Measurements from ENCODE around the gene HOXA3. TPM values are rescaled to one million over a fixed set of nuclear protein-coding genes. Genes with fewer than 3 reads are reported as not detected.

Gene HOXA3
- polyA plus RNA-seq, 2 of the 4 experiments (the other 2 are of a cell fraction) = 3.3 to 8.7 TPM

DNA sequence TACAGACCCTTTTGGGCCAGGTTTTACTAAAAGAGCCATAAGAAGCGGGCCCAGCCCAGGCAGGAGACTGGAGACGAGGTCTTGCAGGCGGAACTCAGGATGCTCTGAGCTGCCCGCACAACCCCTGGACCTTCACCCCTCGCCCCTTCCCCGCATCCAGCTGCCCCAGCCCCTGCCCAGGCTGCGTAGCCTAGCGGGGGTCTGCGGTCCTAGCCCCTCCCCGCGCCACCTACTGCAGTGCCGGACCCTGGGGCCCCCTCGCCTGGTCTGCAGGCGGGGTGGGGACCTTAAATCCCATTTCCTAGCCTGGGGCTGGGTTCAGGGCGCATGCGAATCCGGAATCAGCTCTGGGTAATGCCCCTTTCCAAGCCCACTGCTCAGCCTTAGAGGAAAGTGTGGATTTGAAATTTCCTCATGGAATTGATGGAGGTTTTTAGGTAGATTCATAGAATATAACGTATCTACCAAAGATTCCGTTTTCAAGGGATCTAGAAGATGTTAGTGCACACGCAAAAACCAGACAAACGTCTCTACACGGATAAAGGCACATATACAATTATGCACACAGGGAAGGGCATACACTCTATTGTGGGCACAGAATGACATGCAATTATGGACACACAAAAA, 546 bp upstream of the HOXA3 start:
- H3K4me2 ChIP-seq = no peak overlapping the region
- H3K27ac ChIP-seq = no peak overlapping the region
- no peak for FAIRE-seq
- 94% methylated on average over 20 of the region's 22 CpGs for WGBS (ENCODE audit: missing lambda C conversion rate)
- H3K4me1 ChIP-seq = peaks cover 16% of the 10 kb centered on the region
- ATAC-seq = no peak
- no peak overlapping the region for H3K4me3 ChIP-seq
- CTCF ChIA-PET = interaction anchor here (0.7 to 4.2 kb wide), 7 partner anchors 8 to 1062 kb away, joined by 3 to 36 read pairs (median 5); partner anchors contain the start of gene HOXA5
- H3K9me3 ChIP-seq = no peaks in the 10 kb centered on the region
- POLR2A ChIA-PET = no interaction called here
- TF ChIP-seq NR3C1 (IDR thresholded peaks at IDR 0.05) (no peak), PHF8 (IDR thresholded peaks at IDR 0.05; ENCODE audit: borderline replicate concordance, low read depth) (no peak), MAZ (IDR thresholded peaks at IDR 0.05; ENCODE audit: borderline replicate concordance, low read depth, low read length) (no peak), CBX8 (IDR thresholded peaks at IDR 0.05) (no peak), TFCP2L1 (CRISPR knock-in tag; IDR thresholded peaks at IDR 0.05) (no peak), EP300 (IDR thresholded peaks at IDR 0.05) (no peak), RARB (CRISPR knock-in tag; IDR thresholded peaks at IDR 0.05) (no peak), POLR2AphosphoS2 (conservative IDR thresholded peaks at IDR 0.05; ENCODE audit: low read length) (no peak), CEBPB (IDR thresholded peaks at IDR 0.05) (no peak), RNF2 (IDR thresholded peaks at IDR 0.05; ENCODE audit: borderline replicate concordance, low read depth) (no peak), NFE2L2 (conservative IDR thresholded peaks at IDR 0.05; ENCODE audit: low read length) (no peak), TP53 (CRISPR knock-in tag; IDR thresholded peaks at IDR 0.05) (no peak), RCOR1 (IDR thresholded peaks at IDR 0.05; ENCODE audit: low read depth, low read length) (no peak), EHF (CRISPR knock-in tag; IDR thresholded peaks at IDR 0.05) (no peak), JUN (IDR thresholded peaks at IDR 0.05) (no peak), RAD21 (conservative IDR thresholded peaks at IDR 0.05 in 1 of 2, IDR thresholded peaks at IDR 0.05 in 1 of 2) (no peak)
- TF ChIP-seq, protein P1, sequence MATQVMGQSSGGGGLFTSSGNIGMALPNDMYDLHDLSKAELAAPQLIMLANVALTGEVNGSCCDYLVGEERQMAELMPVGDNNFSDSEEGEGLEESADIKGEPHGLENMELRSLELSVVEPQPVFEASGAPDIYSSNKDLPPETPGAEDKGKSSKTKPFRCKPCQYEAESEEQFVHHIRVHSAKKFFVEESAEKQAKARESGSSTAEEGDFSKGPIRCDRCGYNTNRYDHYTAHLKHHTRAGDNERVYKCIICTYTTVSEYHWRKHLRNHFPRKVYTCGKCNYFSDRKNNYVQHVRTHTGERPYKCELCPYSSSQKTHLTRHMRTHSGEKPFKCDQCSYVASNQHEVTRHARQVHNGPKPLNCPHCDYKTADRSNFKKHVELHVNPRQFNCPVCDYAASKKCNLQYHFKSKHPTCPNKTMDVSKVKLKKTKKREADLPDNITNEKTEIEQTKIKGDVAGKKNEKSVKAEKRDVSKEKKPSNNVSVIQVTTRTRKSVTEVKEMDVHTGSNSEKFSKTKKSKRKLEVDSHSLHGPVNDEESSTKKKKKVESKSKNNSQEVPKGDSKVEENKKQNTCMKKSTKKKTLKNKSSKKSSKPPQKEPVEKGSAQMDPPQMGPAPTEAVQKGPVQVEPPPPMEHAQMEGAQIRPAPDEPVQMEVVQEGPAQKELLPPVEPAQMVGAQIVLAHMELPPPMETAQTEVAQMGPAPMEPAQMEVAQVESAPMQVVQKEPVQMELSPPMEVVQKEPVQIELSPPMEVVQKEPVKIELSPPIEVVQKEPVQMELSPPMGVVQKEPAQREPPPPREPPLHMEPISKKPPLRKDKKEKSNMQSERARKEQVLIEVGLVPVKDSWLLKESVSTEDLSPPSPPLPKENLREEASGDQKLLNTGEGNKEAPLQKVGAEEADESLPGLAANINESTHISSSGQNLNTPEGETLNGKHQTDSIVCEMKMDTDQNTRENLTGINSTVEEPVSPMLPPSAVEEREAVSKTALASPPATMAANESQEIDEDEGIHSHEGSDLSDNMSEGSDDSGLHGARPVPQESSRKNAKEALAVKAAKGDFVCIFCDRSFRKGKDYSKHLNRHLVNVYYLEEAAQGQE (IDR thresholded peaks at IDR 0.05) = no peak
- TF ChIP-seq, protein P2, sequence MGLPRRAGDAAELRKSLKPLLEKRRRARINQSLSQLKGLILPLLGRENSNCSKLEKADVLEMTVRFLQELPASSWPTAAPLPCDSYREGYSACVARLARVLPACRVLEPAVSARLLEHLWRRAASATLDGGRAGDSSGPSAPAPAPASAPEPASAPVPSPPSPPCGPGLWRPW (IDR thresholded peaks at IDR 0.05) = no peak
- no peak for DNase-seq (ENCODE audit: low read depth in 1 of 2, low spot score in 1 of 2)

DNA sequence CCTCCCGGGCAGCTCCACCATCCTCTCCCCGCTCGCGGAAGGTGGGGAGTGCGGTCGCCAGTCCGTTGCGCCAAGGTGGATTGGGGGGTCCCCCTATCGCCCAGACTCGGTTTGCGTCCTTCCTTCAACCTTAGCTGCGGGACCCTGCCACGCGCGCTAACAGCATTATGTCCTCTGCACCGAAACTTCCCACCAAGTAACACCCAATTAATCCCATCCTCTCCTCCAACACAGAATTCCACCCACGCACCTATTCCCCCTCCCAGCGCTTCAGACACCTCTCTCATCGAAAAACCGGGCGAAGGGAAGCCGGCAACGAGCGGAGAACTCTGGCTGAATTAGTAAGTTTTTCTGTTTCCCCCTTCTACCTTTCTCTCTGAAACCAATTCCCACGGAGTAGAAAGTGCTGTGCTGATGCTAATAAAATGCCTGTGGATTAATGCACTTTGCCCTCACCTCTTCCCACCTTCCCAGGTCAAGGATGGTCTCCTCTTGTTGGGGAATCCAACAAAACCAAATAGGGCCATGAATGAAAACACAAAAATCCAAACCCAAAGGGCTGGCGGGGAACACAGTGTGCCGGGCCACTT, 947 bp downstream of the HOXA3 start:
- CTCF ChIA-PET = interaction anchor here (0.6 to 11.1 kb wide), 24 partner anchors 7 to 1060 kb away, joined by 3 to 160 read pairs (median 6); partner anchors contain the start of genes HIBADH, HOXA5 and HOXA9
- FAIRE-seq = no peak

More for the DNA sequence above, 947 bp downstream of the HOXA3 start:
- ATAC-seq = no peak
- Histone ChIP-seq H3K27ac (peak overlapping the region; percentile 88 to 90), H3K4me3 (peak overlapping the region; percentile 49), H3K4me1 (peaks cover 16% of the 10 kb centered on the region), H3K9me3 (no peaks in the 10 kb centered on the region), H3K4me2 (peak overlapping the region; percentile 90)
- no peak for DNase-seq (ENCODE audit: low read depth in 1 of 2, low spot score in 1 of 2)
- WGBS (ENCODE audit: missing lambda C conversion rate) = 75% methylated on average over 27 of the region's 27 CpGs
- TF ChIP-seq, protein P3, sequence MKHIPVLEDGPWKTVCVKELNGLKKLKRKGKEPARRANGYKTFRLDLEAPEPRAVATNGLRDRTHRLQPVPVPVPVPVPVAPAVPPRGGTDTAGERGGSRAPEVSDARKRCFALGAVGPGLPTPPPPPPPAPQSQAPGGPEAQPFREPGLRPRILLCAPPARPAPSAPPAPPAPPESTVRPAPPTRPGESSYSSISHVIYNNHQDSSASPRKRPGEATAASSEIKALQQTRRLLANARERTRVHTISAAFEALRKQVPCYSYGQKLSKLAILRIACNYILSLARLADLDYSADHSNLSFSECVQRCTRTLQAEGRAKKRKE (CRISPR knock-in tag; IDR thresholded peaks at IDR 0.05; ENCODE audit: low read depth) = no peak
- TF ChIP-seq JUNB (IDR thresholded peaks at IDR 0.05) = no peak
- no peak for TF ChIP-seq CHD4 (IDR thresholded peaks at IDR 0.05; ENCODE audit: borderline replicate concordance)
- no peak for TF ChIP-seq ZFP36 (IDR thresholded peaks at IDR 0.05; ENCODE audit: borderline replicate concordance, partially characterized antibody)
- TF ChIP-seq, protein P4, sequence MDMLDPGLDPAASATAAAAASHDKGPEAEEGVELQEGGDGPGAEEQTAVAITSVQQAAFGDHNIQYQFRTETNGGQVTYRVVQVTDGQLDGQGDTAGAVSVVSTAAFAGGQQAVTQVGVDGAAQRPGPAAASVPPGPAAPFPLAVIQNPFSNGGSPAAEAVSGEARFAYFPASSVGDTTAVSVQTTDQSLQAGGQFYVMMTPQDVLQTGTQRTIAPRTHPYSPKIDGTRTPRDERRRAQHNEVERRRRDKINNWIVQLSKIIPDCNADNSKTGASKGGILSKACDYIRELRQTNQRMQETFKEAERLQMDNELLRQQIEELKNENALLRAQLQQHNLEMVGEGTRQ (IDR thresholded peaks at IDR 0.05) = no peak
- TF ChIP-seq POLR2AphosphoS2 (conservative IDR thresholded peaks at IDR 0.05; ENCODE audit: low read length) = no peak
- no peak for TF ChIP-seq BHLHE40 (IDR thresholded peaks at IDR 0.05; ENCODE audit: low read depth, low read length)
- TF ChIP-seq GATA3 (IDR thresholded peaks at IDR 0.05; ENCODE audit: borderline replicate concordance) = no peak
- no peak for TF ChIP-seq ZSCAN20 (CRISPR knock-in tag; IDR thresholded peaks at IDR 0.05)
- TF ChIP-seq NR3C1 (IDR thresholded peaks at IDR 0.05) = no peak
- TF ChIP-seq, protein P2 (IDR thresholded peaks at IDR 0.05) = no peak
- TF ChIP-seq, protein P1 (IDR thresholded peaks at IDR 0.05) = no peak
- POLR2A ChIA-PET = interaction anchor here (0.9 to 2.1 kb wide), 5 partner anchors 9 to 951 kb away, joined by 3 to 14 read pairs (median 4); partner anchors contain the start of gene HNRNPA2B1
